PC-9 (cell line): ENCODE measurements around the gene STOX2. TPM values are rescaled to one million over a fixed set of nuclear protein-coding genes. Genes with fewer than 3 reads are reported as not detected.
"Not testable (repeated sequence)": the region's sequence is repeated elsewhere in the genome, so short reads cannot be mapped to it uniquely, and the experiment has no call there.

Source experiments
- BruUV-seq: library from RNA; stranded (reverse); fragments of 400-500 nt; replicated peaks from 2 replicates; lab custom pipeline; 2021; lab: Mats Ljungman, UMichigan
- CTCF ChIA-PET: fragments of 300-600 bp; sonication (Branson Sonifier 250); formaldehyde crosslinking; loops from one replicate; lab custom pipeline; 2022; ENCODE audit warnings: antibody characterized with exemption; lab: Charles Lee
- POLR2A ChIA-PET: fragments of 300-600 bp; sonication (Branson Sonifier 250); formaldehyde crosslinking; loops from one replicate; lab custom pipeline; 2022; ENCODE audit warnings: antibody characterized with exemption; ENCODE audit not compliant: unreplicated experiment; lab: Charles Lee
- DNase-seq, 2 experiments: peaks; one replicate each; pipeline versions ENCODE4 v3.0.0 to v3.0.0-alpha.2; 2015 to 2022; ENCODE audit warnings: mixed read lengths in 1 of 2
- H2AFZ ChIP-seq: fragments of 200-600 bp; sonication (generic); 2 replicates; pipeline ENCODE4 v1.8.1; 2017; ENCODE audit warnings: antibody characterized with exemption
- H3F3A ChIP-seq: fragments of 200-600 bp; sonication (generic); 2 replicates; pipeline ENCODE4 v1.8.1; 2017; ENCODE audit warnings: antibody characterized with exemption, mild to moderate bottlenecking, low read depth; ENCODE audit not compliant: insufficient read depth
- H3K27ac ChIP-seq: fragments of 200-600 bp; sonication (generic); 2 replicates; pipeline ENCODE4 v1.6.1; 2016; ENCODE audit warnings: mixed run types
- H3K27me3 ChIP-seq: fragments of 200-600 bp; sonication (generic); 2 replicates; pipeline ENCODE4 v1.6.1; 2016; ENCODE audit warnings: low read depth, mixed run types; ENCODE audit not compliant: insufficient read depth
- H3K36me3 ChIP-seq: fragments of 200-600 bp; sonication (generic); 2 replicates; pipeline ENCODE4 v1.6.1; 2016; ENCODE audit warnings: low read depth, mixed run types
- H3K4me1 ChIP-seq: fragments of 200-600 bp; sonication (generic); replicated peaks from 2 replicates; pipeline ENCODE4 v1.6.1; 2016; ENCODE audit warnings: mixed run types; ENCODE audit not compliant: insufficient read depth
- H3K4me2 ChIP-seq: fragments of 200-600 bp; sonication (generic); 2 replicates; pipeline ENCODE4 v1.6.1; 2017; ENCODE audit warnings: mixed run types
- H3K4me3 ChIP-seq: fragments of 200-600 bp; sonication (generic); 2 replicates; pipeline ENCODE4 v1.6.1; 2016; ENCODE audit warnings: mixed run types
- H3K79me2 ChIP-seq: fragments of 200-600 bp; sonication (generic); 2 replicates; pipeline ENCODE4 v1.6.1; 2017; ENCODE audit warnings: low read depth, mixed run types
- H3K9me2 ChIP-seq: fragments of 200-600 bp; sonication (generic); 2 replicates; pipeline ENCODE4 v1.8.1; 2017; ENCODE audit warnings: mild to moderate bottlenecking; ENCODE audit not compliant: insufficient read depth
- H3K9me3 ChIP-seq: fragments of 200-600 bp; sonication (generic); 2 replicates; pipeline ENCODE4 v1.8.1; 2016; ENCODE audit warnings: low read depth; ENCODE audit not compliant: insufficient read depth
- H4K20me1 ChIP-seq: fragments of 200-600 bp; sonication (generic); 2 replicates; pipeline ENCODE4 v1.8.1; 2017; ENCODE audit not compliant: insufficient read depth
- EZH2 ChIP-seq: fragments of 200-600 bp; sonication (generic); IDR thresholded peaks from 2 replicates; pipeline ENCODE4 v1.8.0; 2017; ENCODE audit warnings: antibody characterized with exemption, low read depth
- intact Hi-C: fragments of 100-400 bp; cut with micrococcal nuclease; formaldehyde crosslinking; loops from one replicate; pipeline ENCODE4 v1.10.0; 2022; ENCODE audit not compliant: unreplicated experiment
- total RNA-seq: library from RNA; stranded (reverse); gene quantifications from 2 replicates; pipeline ENCODE4 v1.2.3, GENCODE V29; 2021
- TF ChIP-seq, protein P1 (sequence below): fragments of 200-600 bp; sonication (generic); conservative IDR thresholded peaks from 2 replicates; pipeline ENCODE4 v1.6.1; 2017; ENCODE audit warnings: mixed run types, antibody characterized with exemption, mild to moderate bottlenecking, moderate library complexity

STOX2 gene
- total RNA-seq, 1 experiment from 2014 or later: 4.5 TPM

DNA sequence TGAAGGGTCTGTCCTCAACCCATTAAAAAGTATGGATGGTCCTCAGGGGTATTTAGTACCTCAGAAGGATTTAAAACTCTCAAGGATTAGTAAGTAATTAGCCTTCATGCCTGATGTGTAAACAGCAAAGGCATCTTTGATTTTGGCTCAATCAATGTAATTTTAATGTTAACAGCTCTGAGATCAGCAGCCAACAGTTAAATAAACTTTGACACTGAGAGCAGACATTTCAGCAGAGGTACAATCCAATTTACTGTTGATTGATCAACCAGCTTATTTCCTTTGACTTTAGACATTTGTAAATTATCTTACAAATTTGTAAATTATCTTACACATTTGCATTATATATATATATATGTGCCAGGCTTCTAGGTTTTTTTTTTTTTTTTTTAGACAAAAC lies 36.9 kb downstream of the STOX2 start:
- Histone ChIP-seq H3K4me3 (no peak overlapping the region), H3K9me2 (no peaks in the 10 kb centered on the region), H2AFZ (no peak overlapping the region), H3K27ac (no peak overlapping the region), H3F3A (no peaks in the 10 kb centered on the region), H3K4me1 (0 out of 2 replicates have a peak, but pooled peaks cover 2% of the 10 kb centered on the region), H3K36me3 (no peaks in the 10 kb centered on the region), H3K4me2 (no peak overlapping the region), H4K20me1 (no peaks in the 10 kb centered on the region), H3K27me3 (no peaks in the 10 kb centered on the region), H3K79me2 (no peaks in the 10 kb centered on the region), H3K9me3 (no peaks in the 10 kb centered on the region)
- no TSS peak for BruUV-seq
- ChIA-PET POLR2A (no interaction called here), CTCF (interaction anchor here (0.6 kb wide), 1 partner anchor 324 kb away, joined by 4 read pairs; no protein-coding TSS in a partner anchor)
- intact Hi-C loops: no loop called here
- DNase-seq: no peak
- TF ChIP-seq, protein P1, sequence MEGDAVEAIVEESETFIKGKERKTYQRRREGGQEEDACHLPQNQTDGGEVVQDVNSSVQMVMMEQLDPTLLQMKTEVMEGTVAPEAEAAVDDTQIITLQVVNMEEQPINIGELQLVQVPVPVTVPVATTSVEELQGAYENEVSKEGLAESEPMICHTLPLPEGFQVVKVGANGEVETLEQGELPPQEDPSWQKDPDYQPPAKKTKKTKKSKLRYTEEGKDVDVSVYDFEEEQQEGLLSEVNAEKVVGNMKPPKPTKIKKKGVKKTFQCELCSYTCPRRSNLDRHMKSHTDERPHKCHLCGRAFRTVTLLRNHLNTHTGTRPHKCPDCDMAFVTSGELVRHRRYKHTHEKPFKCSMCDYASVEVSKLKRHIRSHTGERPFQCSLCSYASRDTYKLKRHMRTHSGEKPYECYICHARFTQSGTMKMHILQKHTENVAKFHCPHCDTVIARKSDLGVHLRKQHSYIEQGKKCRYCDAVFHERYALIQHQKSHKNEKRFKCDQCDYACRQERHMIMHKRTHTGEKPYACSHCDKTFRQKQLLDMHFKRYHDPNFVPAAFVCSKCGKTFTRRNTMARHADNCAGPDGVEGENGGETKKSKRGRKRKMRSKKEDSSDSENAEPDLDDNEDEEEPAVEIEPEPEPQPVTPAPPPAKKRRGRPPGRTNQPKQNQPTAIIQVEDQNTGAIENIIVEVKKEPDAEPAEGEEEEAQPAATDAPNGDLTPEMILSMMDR: no peak
- no peak for TF ChIP-seq EZH2

DNA sequence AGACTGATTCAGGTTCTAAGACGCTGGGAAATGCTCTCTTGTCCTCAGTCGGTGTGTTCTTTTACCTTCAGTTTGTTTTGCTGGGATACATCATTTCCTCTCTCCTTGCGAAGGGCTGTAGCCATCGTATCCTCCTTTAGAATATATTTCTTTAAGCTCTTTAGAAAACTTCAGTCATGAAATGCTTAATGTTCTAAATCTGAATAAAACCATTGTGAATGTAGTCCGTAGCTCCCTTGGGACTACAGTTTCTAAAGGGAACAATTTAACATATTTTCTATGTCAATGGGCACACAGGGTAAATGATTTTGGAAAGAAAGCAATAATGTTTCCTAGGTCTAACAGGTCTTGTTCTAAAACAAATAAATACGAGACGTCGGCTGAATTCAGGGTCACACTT lies 40.6 kb downstream of the STOX2 start:
- Histone ChIP-seq H3K4me3 (no peak overlapping the region), H3K9me2 (no peaks in the 10 kb centered on the region), H3K9me3 (no peaks in the 10 kb centered on the region), H3F3A (no peaks in the 10 kb centered on the region), H2AFZ (no peak overlapping the region), H3K4me1 (no peaks in the 10 kb centered on the region), H3K27ac (no peak overlapping the region), H3K79me2 (no peaks in the 10 kb centered on the region), H3K4me2 (no peak overlapping the region), H3K27me3 (no peaks in the 10 kb centered on the region), H4K20me1 (no peaks in the 10 kb centered on the region), H3K36me3 (no peaks in the 10 kb centered on the region)
- intact Hi-C loops: no loop called here
- BruUV-seq: no TSS peak
- ChIA-PET POLR2A (interaction anchor here (0.6 kb wide), 1 partner anchor 279 kb away, joined by 6 read pairs; no protein-coding TSS in a partner anchor), CTCF (no interaction called here)
- DNase-seq: no peak
- TF ChIP-seq, protein P1: no peak
- TF ChIP-seq EZH2: no peak

DNA sequence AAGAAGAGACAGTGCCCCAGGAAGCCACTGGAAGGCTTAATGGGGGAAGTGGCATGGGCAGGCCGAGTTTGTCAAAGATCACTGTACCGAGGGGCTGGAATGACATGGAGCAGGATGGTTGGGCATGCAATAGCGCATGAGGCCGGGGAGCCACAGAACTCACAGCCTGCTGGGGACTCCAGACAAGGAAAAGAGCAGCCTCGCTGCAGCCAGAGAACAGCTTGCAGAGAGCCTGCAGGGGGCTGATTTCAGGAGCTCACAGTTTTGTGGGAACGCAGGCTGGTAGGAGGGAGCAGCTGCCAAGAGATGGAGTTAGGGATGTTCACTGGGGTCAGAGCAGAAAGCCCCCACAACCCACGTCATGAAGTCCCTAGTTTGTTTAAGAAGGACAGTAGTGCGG lies 45.4 kb downstream of the STOX2 start:
- no peak overlapping the region for H3K4me3 ChIP-seq
- ChIA-PET CTCF (interaction anchor here (0.6 kb wide), 1 partner anchor 11 kb away, joined by 3 read pairs; no protein-coding TSS in a partner anchor), POLR2A (no interaction called here)
- no peaks in the 10 kb centered on the region for H3K36me3 ChIP-seq
- no TSS peak for BruUV-seq
- no peak for TF ChIP-seq EZH2
- TF ChIP-seq, protein P1: no peak
- intact Hi-C loops: no loop called here
- no peak overlapping the region for H3K4me2 ChIP-seq
- H3K9me2 ChIP-seq: no peaks in the 10 kb centered on the region
- H2AFZ ChIP-seq: no peak overlapping the region
- no peaks in the 10 kb centered on the region for H3K4me1 ChIP-seq
- H3K9me3 ChIP-seq: no peaks in the 10 kb centered on the region
- no peaks in the 10 kb centered on the region for H3K79me2 ChIP-seq
- H3K27ac ChIP-seq: no peak overlapping the region
- H3K27me3 ChIP-seq: no peaks in the 10 kb centered on the region
- H3F3A ChIP-seq: no peaks in the 10 kb centered on the region
- DNase-seq: no peak
- H4K20me1 ChIP-seq: no peaks in the 10 kb centered on the region

DNA sequence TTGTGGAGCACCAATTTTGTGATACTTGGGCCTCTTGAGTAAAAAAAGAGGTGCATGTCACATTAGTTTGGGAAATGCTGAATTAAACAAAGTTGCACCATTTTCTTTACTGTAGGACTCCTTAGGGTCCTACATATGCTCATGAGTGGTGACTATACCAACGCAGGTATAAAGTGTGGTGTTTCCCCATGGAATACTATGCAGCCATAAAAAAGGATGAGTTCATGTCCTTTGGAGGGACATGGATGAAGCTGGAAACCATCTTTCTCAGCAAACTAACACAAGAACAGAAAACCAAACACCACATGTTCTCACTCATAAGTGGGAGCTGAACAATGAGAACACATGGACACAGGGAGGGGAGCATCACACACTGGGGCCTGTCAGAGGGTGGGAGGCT lies 47.5 kb downstream of the STOX2 start:
- H3K27me3 ChIP-seq, H3K36me3 ChIP-seq, H3K9me3 ChIP-seq, H3F3A ChIP-seq, H3K79me2 ChIP-seq, H3K4me2 ChIP-seq, H3K9me2 ChIP-seq, intact Hi-C loops, H3K27ac ChIP-seq, BruUV-seq, H4K20me1 ChIP-seq, H3K4me3 ChIP-seq, H3K4me1 ChIP-seq, CTCF ChIA-PET, POLR2A ChIA-PET, DNase-seq, H2AFZ ChIP-seq: not testable (repeated sequence)
